Adrenal gland (tissue), 5 donors: ENCODE measurements around the gene E4F1.

Source experiments
- POLR2A ChIP-seq, 2 donors: fragments of 450-650 bp; IDR thresholded peaks; one replicate each; pipeline ENCODE4 v1.6.1; 2017; ENCODE audit warnings: antibody characterized with exemption in 2 of 2, mild to moderate bottlenecking in 2 of 2, moderate library complexity in 1 of 2
- TF ChIP-seq, protein P1 (sequence below), 6 experiments: fragments of 450-650 bp in 4 of 6; fragments of 200-600 bp in 2 of 6; sonication (generic) in 1 of 6; IDR thresholded peaks; 1 replicate in 5 of 6; 2 replicates in 1 of 6; pipeline versions ENCODE4 v1.5.1 to v1.8.0; 2016 to 2021; ENCODE audit warnings: antibody characterized with exemption in 6 of 6, mild to moderate bottlenecking in 2 of 6, moderate library complexity in 1 of 6
- donor health status: DM: no; HTN: no; CAD: no.

DNA sequence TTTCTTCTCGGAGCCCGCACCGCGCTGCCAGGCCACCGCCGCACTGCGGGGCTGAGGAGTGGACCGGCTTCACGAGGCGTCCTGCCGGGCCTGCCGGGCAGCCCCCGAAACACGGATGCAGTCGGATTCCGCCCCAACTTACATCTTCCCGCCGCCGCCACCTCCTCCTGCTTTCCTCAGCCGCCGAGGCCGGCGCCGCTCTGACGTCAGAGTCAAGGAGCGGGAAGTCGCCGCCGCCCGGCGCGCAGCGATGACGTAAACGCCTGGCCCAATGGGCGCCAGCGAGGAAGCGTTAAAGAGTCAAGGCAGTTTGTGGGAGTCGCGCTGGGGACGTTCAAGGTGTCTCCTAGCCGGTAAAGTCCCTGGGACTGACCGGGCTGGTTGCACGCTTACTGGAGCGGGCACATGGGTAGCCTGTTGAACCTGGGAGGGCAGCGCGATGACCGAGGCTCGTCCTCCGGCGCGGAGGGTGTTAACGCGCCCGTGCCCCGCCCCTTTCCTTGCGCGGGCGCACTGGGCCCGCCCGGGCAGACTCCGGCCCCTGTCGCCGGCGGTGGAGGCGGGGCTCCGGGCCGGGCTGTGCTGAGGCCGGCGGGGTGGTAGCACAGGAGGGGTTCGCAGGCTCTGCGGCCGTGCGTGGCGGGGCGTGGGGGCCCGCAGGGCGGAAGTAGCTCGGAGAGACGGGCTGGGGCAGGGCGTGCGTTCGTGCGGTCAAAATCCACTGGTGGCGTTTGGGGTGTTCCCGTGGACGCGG is 44.7 kb downstream of the E4F1 start, which contains the start of gene RNPS1:
- TF ChIP-seq, protein P1, sequence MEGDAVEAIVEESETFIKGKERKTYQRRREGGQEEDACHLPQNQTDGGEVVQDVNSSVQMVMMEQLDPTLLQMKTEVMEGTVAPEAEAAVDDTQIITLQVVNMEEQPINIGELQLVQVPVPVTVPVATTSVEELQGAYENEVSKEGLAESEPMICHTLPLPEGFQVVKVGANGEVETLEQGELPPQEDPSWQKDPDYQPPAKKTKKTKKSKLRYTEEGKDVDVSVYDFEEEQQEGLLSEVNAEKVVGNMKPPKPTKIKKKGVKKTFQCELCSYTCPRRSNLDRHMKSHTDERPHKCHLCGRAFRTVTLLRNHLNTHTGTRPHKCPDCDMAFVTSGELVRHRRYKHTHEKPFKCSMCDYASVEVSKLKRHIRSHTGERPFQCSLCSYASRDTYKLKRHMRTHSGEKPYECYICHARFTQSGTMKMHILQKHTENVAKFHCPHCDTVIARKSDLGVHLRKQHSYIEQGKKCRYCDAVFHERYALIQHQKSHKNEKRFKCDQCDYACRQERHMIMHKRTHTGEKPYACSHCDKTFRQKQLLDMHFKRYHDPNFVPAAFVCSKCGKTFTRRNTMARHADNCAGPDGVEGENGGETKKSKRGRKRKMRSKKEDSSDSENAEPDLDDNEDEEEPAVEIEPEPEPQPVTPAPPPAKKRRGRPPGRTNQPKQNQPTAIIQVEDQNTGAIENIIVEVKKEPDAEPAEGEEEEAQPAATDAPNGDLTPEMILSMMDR (IDR thresholded peaks at IDR 0.05), result peak in 1 of 6 experiments; percentile 2
- TF ChIP-seq POLR2A (IDR thresholded peaks at IDR 0.05), result peak; percentile 90 to 96
